ENCODE data around the gene LDLRAD4.

DNA sequence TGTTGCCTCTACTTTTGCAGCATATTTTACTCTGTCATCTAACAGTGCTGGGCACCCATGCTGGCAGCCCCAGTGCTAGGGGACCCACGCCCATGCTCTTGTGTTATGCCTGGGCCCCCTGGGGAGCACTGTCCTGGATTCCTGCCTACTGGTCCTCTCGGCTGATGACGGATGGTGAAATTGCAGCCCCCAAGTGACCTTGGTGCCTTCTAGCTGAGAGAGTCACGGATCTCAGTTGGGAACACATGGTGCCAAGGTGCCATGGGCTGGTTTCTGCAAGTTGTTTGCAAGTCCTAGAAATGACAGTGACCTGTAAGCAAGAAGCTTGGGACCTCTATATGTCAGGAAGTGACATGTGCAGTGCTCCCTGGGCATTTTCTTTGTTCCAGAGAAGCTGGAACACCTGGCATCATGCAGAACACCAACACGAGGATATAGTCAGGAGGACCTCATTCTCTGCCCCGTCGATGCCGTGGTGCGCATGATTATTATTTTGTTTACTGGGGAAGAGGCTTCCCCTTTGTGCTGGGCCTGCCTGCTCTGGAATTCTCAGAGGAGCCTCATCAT lies 187.6 kb downstream of the LDLRAD4 start:
- TF ChIP-seq CTCF (IDR thresholded peaks at IDR 0.05; ENCODE audit: borderline replicate concordance, extremely low read depth, low read length, poor library complexity, severe bottlenecking) (no peak), EZH2 (IDR thresholded peaks at IDR 0.05; ENCODE audit: borderline replicate concordance, low read depth, low read length, severe bottlenecking) (no peak)

Data from DND-41 (cell line).